ENCODE measurements around the gene TDRD12. TPM values are rescaled to one million over a fixed set of nuclear protein-coding genes. Genes with fewer than 3 reads are reported as not detected.

TDRD12 gene
- total RNA-seq, 1 experiment from 2014 or later, result 1.3 TPM

- CTCF ChIA-PET, result interaction anchor here (0.8 to 1.4 kb wide), 3 partner anchors 15 to 492 kb away, joined by 3 to 10 read pairs (median 5); no protein-coding TSS in a partner anchor
- H3K4me3 Mint-ChIP-seq, result peak overlapping the region; percentile 59
- no peak for TF ChIP-seq USF1 (CRISPR knock-in tag; IDR thresholded peaks at IDR 0.05)
- TF ChIP-seq NFE2L1 (CRISPR knock-in tag; IDR thresholded peaks at IDR 0.05), result peak; percentile 34; the same call in 1 of the 2 replicates
- peak; percentile 18; the same call in 1 of the 2 replicates for TF ChIP-seq FOXP4 (CRISPR knock-in tag; IDR thresholded peaks at IDR 0.05)
- 0 out of 2 replicates have a peak, but pooled peaks have one; percentile 43 for TF ChIP-seq E2F1 (CRISPR knock-in tag; IDR thresholded peaks at IDR 0.05)
- TF ChIP-seq ZNF532 (CRISPR knock-in tag; IDR thresholded peaks at IDR 0.05; ENCODE audit: borderline replicate concordance), result no peak
- TF ChIP-seq USF2 (CRISPR knock-in tag; IDR thresholded peaks at IDR 0.05), result no peak
- TF ChIP-seq SOX15 (CRISPR knock-in tag; IDR thresholded peaks at IDR 0.05), result no peak
- no peak for TF ChIP-seq NFATC4 (CRISPR knock-in tag; IDR thresholded peaks at IDR 0.05)
- TF ChIP-seq RORB (CRISPR knock-in tag; IDR thresholded peaks at IDR 0.05), result no peak
- no peak for TF ChIP-seq ZNF671 (CRISPR knock-in tag; IDR thresholded peaks at IDR 0.05)
- 0 out of 2 replicates have a peak, but pooled peaks have one; percentile 27 for TF ChIP-seq ETV6 (CRISPR knock-in tag; IDR thresholded peaks at IDR 0.05)
- no peak for TF ChIP-seq ESRRA (CRISPR knock-in tag; IDR thresholded peaks at IDR 0.05; ENCODE audit: borderline replicate concordance)
- TF ChIP-seq FOXP1 (CRISPR knock-in tag; IDR thresholded peaks at IDR 0.05; ENCODE audit: borderline replicate concordance), result no peak; the same call in 1 of the 2 replicates
- TF ChIP-seq MAX (CRISPR knock-in tag; IDR thresholded peaks at IDR 0.05), result peak; percentile 82
- no peak for TF ChIP-seq PRDM15 (CRISPR knock-in tag; IDR thresholded peaks at IDR 0.05)
- no peak for TF ChIP-seq CTCF (IDR thresholded peaks at IDR 0.05)
- TF ChIP-seq CREM (CRISPR knock-in tag; IDR thresholded peaks at IDR 0.05), result 0 out of 2 replicates have a peak, but pooled peaks have one; percentile 4
These were observed 27.4 kb upstream of the TDRD12 start for GRCh38 chr19:32691952-32692726.

More at GRCh38 chr19:32691952-32692726, 27.4 kb upstream of the TDRD12 start:
- peaks cover 5% of the 10 kb centered on the region for H3K36me3 Mint-ChIP-seq
- peaks cover 10% of the 10 kb centered on the region for H3K9me3 Mint-ChIP-seq
- POLR2A ChIA-PET, result interaction anchor here (0.6 kb wide), 1 partner anchor 9 kb away, joined by 6 read pairs; no protein-coding TSS in a partner anchor
- peaks cover 10% of the 10 kb centered on the region for H3K4me1 Mint-ChIP-seq
- ATAC-seq, result peak; percentile 78
- H3K27ac Mint-ChIP-seq, result no peak overlapping the region
- peak; percentile 61 for DNase-seq (ENCODE audit: low spot score)
- peaks cover 33% of the 10 kb centered on the region for H3K27me3 Mint-ChIP-seq (ENCODE audit: low read depth)
